Measurements from ENCODE around the gene OR5H6. TPM values are rescaled to one million over a fixed set of nuclear protein-coding genes. Genes with fewer than 3 reads are reported as not detected.

The OR5H6 gene
- total RNA-seq, 4 donors from 2014 or later, result not detected

DNA sequence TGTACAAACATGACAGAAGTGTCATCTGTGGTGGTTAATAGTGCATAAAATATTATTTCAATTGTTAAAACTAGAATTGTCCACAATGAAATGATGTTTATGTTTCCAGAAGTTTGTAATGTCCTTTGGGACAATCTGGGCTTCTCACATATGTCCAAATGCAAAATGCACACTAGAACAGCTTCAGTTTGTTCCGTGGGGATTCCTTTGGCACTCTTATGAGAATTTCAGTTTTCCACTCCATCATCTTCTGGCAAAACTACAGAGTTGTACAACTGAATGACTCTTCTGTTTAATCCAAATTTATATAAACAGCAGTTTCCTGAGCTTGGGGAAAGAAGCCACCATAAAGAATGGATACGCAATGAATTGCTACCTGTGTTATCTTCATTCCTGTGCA lies 2.0 kb upstream of the OR5H6 start:
- Histone ChIP-seq H3K27ac (no peak overlapping the region), H3K4me1 (no peaks in the 10 kb centered on the region), H3K9me3 (peaks cover 0 to 4% (median 0%) of the 10 kb centered on the region in 3 donors), H3K4me3 (no peak overlapping the region), H3K27me3 (no peaks in the 10 kb centered on the region), H3K36me3 (no peaks in the 10 kb centered on the region)
- WGBS, 2 donors (ENCODE audit: low coverage in 1 of 2), result 42 to 43% methylated on average over 2 of the region's 2 CpGs
- ATAC-seq, result no peak
- no peak for TF ChIP-seq EP300 (IDR thresholded peaks at IDR 0.05)
- no peak for TF ChIP-seq CTCF (IDR thresholded peaks at IDR 0.05)
- no peak for TF ChIP-seq POLR2AphosphoS5 (IDR thresholded peaks at IDR 0.05)
- no peak for TF ChIP-seq POLR2A (IDR thresholded peaks at IDR 0.05)

GRCh38 chr3:98269846-98270245 lies 5.8 kb downstream of the OR5H6 start:
- H3K36me3 ChIP-seq, result no peaks in the 10 kb centered on the region
- TF ChIP-seq POLR2A (IDR thresholded peaks at IDR 0.05) (no peak), EP300 (IDR thresholded peaks at IDR 0.05) (no peak), POLR2AphosphoS5 (IDR thresholded peaks at IDR 0.05) (no peak), CTCF (IDR thresholded peaks at IDR 0.05) (no peak)
- H3K4me3 ChIP-seq, result no peak overlapping the region
- H3K4me1 ChIP-seq, result no peaks in the 10 kb centered on the region
- H3K27ac ChIP-seq, result no peak overlapping the region
- WGBS, 2 donors (ENCODE audit: low coverage in 1 of 2), result 76 to 100% methylated on average over 1 to 3 of the region's 3 CpGs
- ATAC-seq, result no peak
- H3K27me3 ChIP-seq, result no peaks in the 10 kb centered on the region
- peaks cover 0 to 19% (median 0%) of the 10 kb centered on the region in 3 donors for H3K9me3 ChIP-seq

GRCh38 chr3:98272126-98272525 lies 8.1 kb downstream of the OR5H6 start:
- H3K9me3 ChIP-seq, result peaks cover 0 to 19% (median 0%) of the 10 kb centered on the region in 3 donors
- no peak overlapping the region for H3K27ac ChIP-seq
- H3K4me3 ChIP-seq, result no peak overlapping the region
- WGBS, 2 donors (ENCODE audit: low coverage in 1 of 2), result 60 to 94% methylated on average over 2 to 3 of the region's 3 CpGs
- no peak for TF ChIP-seq POLR2AphosphoS5 (IDR thresholded peaks at IDR 0.05)
- TF ChIP-seq CTCF (IDR thresholded peaks at IDR 0.05), result no peak
- no peak for TF ChIP-seq POLR2A (IDR thresholded peaks at IDR 0.05)
- TF ChIP-seq EP300 (IDR thresholded peaks at IDR 0.05), result no peak
- no peaks in the 10 kb centered on the region for H3K36me3 ChIP-seq
- ATAC-seq, result no peak
- no peaks in the 10 kb centered on the region for H3K4me1 ChIP-seq
- H3K27me3 ChIP-seq, result no peaks in the 10 kb centered on the region

GRCh38 chr3:98274914-98275313 lies 10.9 kb downstream of the OR5H6 start:
- TF ChIP-seq POLR2AphosphoS5 (IDR thresholded peaks at IDR 0.05), result no peak
- TF ChIP-seq EP300 (IDR thresholded peaks at IDR 0.05), result no peak
- TF ChIP-seq CTCF (IDR thresholded peaks at IDR 0.05), result no peak
- TF ChIP-seq POLR2A (IDR thresholded peaks at IDR 0.05), result no peak
- Histone ChIP-seq H3K36me3 (no peaks in the 10 kb centered on the region), H3K4me3 (no peak overlapping the region), H3K27ac (no peak overlapping the region), H3K4me1 (no peaks in the 10 kb centered on the region), H3K27me3 (no peaks in the 10 kb centered on the region), H3K9me3 (peaks cover 0 to 13% (median 0%) of the 10 kb centered on the region in 3 donors)
- 60% methylated on average over 1 of the region's 3 CpGs; no CpG with 5 or more reads in 1 of the 2 donors for WGBS, 2 donors (ENCODE audit: low coverage in 1 of 2)
- ATAC-seq, result no peak

- 54 to 62% methylated on average over 2 of the region's 2 CpGs for WGBS, 2 donors (ENCODE audit: low coverage in 1 of 2)
- TF ChIP-seq CTCF (IDR thresholded peaks at IDR 0.05), result no peak
- TF ChIP-seq POLR2AphosphoS5 (IDR thresholded peaks at IDR 0.05), result no peak
- TF ChIP-seq POLR2A (IDR thresholded peaks at IDR 0.05), result no peak
- no peak for TF ChIP-seq EP300 (IDR thresholded peaks at IDR 0.05)
- H3K4me1 ChIP-seq, result no peaks in the 10 kb centered on the region
- no peak within 1 kb of the TSS for H3K4me3 ChIP-seq
- no peak for ATAC-seq
- no peak within 1 kb of the TSS for H3K27ac ChIP-seq
- no peaks in the 10 kb centered on the region for H3K36me3 ChIP-seq
- no peaks in the 10 kb centered on the region for H3K9me3 ChIP-seq
- H3K27me3 ChIP-seq, result no peaks in the 10 kb centered on the region
Measured at GRCh38 chr3:98282205-98282604, 18.2 kb downstream of the OR5H6 start, which contains the start of gene OR5H2. OR5H2 (plus strand) TSS chr3:98282505; CDS start chr3:98282903, 398 bp downstream.

Data from gastroesophageal sphincter (tissue), 4 donors.